HG03280 (cell line): ENCODE data around the gene RAP2A.

Source experiments
- ATAC-seq: cut with Tn5 transposase; IDR thresholded peaks from one replicate; pipeline ENCODE4 v1.9.1; 2021; ENCODE audit warnings: mild to moderate bottlenecking, moderate library complexity; ENCODE audit not compliant: unreplicated experiment

The RAP2A gene

DNA sequence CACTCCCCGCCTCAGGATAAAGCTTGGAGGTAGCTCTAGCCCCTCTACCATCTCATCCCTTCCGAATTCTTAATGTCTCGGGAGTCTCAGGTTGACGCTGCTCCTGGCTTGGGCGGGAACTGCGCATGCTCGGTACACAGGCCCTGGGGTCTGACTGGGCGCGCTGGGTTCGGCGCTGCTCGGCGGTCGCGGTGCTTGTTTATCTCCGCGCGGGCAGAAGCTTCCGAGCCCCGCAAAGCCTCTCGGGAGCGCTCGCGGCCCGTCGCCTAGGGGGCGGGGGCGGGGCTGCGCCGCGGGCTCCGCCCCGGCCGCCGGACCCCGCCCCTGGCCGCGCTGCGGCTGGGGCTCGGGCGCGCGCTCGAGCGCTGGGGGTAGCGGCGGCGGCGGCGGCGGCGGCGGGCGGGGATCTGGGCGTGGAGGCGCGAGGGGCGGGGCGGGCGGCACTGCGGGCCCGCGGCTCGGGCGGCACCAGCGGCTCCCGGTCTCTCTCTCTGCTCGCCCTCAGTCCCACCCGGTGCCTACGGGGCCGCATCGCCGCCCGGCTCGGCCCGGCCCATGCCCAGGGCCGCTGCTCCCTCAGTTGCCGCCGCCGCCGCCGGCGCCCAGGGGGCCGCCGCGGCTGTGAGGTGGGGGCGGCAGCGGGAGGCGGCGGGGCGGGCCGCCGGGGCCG, at the start of gene RAP2A:
Gene RAP2A, plus strand, starts transcription at position 443 of the 670 bp plus-strand sequence. CDS start 302 bp downstream, outside the sequence.
- ATAC-seq: peak; percentile 44

DNA sequence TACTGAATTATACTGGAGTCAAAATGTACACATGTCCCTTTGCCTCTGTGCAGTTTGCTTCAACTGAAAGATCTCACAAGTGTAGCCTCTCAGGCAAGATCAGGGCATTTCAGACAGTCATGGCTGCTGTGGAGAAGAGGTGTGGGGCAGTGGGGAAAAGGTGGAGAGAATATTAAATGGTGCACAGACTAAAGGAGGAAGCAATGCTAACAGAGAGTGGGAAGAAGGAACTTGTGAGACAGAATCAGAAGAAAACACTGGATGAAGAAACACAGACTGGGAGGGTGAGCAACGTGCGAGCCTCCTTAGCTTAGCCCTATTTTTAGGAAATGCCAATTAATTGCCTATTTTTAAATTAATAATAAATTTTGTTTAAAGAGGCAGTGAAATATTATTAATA, 49.6 kb upstream of the RAP2A start:
- ATAC-seq: no peak

DNA sequence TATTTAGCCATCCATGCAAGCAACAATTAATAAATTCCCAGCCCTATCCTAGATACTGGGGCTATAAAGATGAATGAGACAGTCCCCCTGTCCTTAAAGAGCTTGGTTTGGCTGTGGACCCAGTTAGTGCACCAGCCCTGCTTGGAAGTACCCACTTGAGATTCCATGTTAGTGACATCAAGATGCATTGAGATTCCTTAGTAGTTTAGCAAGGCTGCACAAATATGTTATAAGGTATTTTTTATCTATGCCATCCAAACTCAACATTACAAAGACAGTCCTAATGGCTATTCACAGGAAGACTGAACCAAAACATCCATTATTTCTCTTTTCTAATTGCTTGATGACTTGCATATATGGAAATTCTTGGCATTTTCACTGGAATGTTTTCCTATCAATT, 48.8 kb upstream of the RAP2A start:
- ATAC-seq: no peak

DNA sequence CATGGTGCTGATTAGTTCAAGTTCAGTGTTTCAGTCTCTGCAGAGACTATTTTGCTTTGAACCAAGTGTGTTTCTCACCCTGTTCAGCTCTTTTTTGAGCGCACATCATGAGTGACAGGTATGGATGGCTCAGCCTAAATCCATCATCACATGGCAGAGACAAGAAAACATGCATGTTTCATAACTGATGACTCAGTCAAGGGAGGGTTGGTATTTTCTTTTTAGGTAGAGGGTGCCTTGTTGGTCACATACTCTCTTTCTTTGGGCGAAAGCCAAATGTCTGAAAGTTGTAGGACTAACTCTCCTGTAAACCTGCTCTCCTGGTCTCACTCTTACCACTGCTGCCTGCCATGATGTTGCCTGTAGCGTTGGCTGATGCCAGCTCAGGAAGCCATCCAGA, 48.1 kb upstream of the RAP2A start:
- no peak for ATAC-seq

DNA sequence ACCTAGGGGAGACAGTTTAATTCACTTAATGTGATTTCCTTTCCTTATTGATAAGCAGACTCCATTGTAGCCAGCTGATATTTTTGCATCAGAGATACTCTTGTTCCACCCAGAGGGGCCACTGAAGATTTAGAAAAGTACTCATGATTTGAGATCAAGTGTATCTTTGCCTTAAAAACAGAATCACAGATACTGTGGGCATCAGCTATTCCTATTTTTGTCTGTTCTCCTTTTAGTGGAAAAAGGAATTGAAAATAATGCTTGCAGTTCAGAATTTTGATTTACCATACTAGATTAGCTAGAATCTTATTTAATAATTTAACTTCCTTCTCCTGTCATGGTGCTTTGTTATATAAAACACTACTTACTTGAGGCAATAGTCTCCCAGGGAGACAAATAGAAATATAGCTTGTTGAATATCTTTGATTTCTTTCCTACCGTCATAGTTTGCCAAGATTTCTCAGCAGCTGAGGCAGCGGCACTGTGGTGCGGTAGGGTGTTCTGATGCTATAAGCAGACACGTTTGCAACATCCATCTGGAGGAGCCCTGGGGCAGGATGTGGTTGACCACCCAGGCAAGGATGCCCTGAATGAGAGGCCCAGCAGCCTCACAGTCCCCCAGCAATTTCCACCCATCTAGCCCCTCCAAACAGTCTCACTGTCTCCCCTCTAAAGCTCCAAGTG, 47.0 kb upstream of the RAP2A start:
- ATAC-seq: no peak

DNA sequence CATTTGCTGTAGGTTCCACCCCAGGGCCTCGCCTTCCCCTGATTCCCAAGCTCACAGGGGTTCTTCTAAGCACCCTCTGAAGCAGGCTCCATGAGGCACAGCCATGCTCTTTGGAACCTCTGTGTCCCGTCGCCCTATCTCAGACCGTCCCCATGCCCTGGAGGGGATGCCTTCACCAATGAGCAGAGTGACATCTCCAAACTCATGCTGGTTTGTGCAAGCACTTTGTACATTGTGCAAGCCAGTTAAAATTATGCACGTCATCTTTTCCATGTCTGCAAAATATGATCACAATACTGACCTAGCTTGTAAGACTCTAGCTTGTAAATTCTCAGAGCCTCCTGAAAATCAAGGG, 46.5 kb upstream of the RAP2A start:
- no peak for ATAC-seq

DNA sequence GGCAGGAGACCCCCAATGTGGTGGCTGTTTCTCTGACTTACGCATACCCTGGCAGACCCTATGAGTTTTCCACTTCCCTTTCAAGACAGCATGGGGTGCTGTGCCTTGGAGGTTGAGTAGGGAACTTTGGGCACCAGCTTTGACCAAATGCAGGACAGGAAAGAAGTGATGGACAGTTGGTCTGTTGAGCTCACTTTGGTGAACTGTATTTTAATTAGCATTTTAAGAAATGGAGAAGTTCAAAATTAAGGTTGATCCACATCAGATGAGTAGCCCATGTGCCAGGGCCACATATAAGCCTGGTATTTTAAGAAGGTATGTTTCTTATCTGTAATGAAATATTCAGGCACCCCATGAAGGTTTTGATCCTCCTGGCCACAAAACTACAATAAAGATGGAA, 46.1 kb upstream of the RAP2A start:
- no peak for ATAC-seq

DNA sequence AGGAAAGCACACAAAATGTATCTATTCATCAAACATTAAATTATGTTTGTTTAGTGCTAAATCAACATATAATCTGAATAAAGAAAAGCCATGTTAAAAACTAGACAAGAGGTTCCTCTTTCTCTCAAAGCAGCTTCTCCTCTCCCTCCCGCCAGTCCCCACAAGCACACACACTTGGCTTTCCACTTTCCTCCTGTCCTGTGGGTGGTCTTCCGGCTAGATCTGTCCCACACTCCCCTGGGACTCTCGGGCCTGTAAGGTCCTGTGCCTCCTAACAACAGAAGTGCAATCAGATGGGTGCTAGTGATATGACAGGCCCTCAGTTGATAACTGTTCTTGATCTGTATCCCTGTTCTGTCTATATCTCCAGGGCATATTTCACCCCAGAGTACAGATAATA, 45.6 kb upstream of the RAP2A start:
- no peak for ATAC-seq

DNA sequence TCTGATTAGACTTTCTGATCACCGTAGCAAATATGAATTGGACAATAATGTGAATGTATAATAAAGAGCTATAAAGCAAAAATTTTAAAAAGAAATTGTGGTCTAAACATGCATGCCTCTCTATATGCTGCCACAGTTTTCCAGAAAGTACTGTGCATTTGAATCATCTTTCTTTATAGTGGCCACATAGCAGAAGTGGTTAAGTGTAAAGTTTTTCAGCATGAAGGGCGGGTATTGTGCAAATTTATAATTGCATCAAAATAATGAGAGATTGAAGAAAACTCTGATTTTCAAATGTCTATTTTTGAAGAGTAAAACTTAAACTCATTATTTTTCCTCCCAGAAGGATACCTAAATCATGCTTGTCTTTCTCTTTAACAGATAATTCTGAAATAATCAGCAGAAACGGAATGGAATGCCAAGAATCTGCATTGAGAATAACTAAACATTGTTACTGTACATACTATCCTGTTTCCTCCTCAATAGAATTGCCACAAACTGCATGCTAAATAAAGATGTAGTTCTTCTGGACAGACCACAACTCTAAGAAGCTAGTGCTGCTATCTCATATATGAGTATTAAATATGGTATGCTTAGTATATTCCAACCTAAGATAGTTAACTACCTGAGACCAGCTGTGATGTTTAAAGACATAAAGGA, 42.9 kb upstream of the RAP2A start:
- no peak for ATAC-seq

DNA sequence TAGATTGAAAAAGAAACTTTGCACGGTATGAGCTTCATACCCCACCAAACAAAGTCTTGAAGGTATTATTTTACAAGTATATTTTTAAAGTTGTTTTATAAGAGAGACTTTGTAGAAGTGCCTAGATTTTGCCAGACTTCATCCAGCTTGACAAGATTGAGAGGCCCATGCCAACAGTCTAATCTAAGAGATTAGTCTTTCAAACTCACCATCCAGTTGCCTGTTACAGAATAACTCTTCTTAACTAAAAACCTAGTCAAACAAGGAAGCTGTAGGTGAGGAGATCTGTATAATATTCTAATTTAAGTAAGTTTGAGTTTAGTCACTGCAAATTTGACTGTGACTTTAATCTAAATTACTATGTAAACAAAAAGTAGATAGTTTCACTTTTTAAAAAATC, 41.9 kb upstream of the RAP2A start:
- no peak for ATAC-seq

DNA sequence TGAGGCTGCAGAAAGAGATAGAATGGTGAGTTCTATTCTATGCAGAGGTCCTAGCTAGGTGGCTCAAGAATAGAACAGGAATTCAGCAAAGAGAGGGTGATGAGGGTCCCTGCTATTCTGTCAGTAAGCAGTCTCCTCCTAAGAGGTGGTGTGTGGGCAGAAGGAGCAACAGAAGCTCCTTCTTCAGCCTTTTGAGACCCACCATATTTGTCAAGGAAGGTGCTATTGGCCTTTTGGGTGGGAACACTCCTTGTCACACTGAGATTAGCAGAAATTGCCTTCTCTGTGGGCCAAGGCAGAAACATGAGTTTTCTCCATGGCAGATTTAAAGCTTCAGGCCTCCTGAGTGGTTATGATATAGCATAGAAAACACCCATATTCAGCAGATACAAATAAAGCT, 39.4 kb upstream of the RAP2A start:
- ATAC-seq: no peak

DNA sequence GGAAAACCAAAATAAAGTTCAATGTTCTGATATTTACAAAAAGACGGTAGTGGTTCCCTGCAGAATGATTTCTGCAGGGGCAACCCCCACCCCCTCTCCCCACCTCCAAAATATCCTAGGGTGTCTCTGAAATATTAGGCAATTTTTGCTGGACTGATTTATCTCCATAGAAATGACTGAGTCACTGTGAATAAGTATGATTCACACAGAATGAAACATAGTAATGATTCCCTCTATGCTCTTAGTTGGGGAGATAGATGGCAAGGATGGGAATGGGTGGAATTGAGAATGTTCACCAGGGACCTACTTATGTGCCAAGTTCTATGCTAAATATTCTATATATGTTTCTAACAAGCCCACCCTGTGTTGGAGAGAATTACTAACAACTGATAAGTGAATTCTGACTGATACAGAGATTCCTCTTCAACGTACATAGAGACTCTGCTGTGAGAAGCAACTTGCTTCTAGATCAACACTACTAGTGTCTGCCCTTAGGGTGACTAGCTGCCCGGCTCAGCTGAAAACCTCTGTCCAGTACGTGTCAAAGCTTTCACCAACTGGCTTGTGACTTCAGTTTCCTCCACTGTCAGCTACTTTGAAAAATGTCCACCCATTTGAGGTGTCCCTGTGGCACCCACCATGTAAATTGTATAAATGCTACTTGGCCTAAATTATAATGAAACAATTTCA, 38.4 kb upstream of the RAP2A start:
- ATAC-seq: no peak

DNA sequence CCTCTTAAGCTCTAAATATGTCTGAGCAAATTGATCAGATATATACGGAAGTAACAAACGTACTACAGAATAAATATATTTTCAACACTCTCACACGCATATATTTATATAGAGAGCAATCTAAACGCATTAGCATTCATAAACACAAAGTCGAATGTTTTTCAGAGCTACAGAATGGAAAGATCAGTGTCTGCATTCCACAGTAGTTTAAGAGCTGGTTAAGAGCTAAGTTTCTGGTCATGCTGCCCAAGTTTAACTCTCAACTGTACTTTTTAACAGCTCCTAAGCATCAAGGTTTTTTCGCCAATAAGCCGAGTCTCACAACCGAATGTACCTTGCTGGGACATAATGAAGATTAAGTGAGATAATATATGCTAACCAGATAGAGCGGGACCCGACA, 36.7 kb upstream of the RAP2A start:
- no peak for ATAC-seq

DNA sequence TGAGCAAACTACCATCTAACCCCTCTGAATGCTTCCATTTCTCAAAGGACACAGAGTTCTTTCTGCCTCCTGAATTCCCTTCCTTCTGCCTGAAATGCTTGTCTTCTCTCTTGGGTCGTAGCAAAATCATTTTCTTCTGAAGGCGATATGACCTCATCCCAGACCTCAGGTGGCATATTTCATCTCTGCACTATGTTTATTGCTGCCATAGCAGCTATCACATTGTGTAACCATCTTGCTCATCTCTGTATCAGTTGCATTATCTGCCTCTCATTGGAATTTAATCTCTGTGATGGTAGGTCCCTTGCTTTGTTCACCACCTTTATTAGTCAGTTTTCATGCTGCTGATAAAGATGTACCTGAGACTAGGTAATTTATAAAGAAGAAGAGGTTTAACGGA, 32.5 kb upstream of the RAP2A start:
- ATAC-seq: no peak

DNA sequence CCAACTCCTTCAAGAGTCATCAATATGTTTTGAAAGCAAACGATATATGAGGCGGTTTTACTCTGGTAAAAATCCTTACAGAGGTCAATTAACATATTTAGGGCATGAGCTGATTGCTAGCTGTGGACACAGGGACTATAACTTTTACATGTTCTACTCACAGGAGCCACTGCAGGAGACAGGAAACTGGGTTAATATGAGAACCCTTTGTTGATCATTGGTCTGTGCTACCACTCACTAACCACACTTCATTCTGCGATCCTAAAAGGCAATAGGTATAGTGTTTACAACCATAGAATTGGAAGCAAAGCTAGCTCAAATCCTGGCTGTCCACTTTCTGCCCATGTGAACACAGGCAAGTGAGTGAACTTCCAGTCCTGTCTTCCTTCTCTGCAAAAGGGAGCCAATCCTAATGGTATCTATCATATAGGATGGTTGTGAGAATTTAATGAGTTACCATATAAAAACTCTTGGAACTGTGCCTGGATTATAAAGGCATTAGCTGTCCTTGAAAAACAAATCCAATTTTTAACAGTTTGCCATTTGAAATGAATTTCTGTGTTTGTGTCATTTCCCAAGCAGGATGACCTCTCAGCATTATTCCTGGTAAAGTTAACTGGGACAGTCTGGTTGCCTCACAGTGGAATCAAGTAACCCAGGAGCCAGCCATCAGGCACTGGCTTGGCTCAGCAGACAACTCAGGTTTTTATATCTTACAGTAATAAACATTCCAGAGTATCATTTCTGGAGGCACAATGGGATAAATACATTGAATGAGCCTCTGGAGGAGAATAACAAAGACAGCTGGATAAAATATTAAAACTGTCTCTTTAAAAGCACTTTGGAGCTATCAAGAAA, 29.8 kb upstream of the RAP2A start:
- no peak for ATAC-seq

DNA sequence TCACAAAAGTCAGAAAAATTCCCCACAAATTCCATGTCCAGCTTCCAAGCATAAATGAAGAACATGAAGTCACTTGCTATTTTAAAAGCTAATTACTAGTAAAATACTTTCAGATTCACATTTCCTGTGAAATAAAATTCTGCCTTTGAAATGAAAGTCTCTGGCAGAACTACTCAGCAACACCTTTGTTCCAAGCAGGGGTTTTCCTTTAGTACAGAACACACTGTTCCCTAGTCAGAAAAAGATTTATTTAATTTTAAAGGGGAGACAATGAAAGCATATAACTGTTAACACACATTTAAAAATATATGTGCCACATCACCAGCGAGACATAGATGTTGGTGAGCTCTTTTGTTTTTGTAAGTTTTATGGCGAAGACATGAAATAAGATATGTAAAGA, 26.4 kb upstream of the RAP2A start:
- no peak for ATAC-seq

DNA sequence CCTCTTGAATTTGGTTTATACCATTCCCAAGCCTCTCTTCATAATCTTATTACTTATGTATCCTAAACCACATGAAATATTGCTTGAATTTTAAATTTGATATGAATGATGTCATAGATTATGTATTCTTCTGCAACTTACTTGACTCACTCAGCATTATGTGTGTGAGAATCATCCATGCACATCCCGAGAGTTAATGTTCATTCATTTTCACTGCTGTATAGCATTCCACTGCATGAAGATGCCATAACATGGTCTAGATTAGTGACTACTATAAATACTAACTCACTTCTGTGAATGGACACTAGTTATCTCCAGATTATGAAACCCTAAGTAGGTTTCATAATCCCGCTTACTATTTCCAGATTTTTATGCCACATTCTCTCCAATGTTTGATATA, 25.0 kb upstream of the RAP2A start:
- ATAC-seq: no peak

DNA sequence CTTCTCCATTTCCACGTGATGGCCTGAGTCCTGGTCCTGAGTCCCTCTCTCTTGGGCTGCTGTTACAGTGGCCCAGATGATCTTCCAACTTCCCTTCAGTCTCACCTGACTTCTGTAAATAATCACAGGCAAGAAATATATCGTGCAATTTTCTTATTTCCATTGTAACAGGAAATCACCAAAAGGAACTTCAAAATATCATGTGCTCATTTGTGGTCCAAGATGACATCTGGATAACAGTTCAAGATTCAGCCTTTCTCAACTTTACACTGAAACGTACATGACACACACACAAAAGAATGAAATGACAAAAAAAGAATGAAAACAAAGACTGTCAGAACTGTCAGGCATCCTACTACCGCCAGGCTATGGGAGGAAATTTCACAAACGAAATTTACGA, 22.0 kb upstream of the RAP2A start:
- no peak for ATAC-seq

DNA sequence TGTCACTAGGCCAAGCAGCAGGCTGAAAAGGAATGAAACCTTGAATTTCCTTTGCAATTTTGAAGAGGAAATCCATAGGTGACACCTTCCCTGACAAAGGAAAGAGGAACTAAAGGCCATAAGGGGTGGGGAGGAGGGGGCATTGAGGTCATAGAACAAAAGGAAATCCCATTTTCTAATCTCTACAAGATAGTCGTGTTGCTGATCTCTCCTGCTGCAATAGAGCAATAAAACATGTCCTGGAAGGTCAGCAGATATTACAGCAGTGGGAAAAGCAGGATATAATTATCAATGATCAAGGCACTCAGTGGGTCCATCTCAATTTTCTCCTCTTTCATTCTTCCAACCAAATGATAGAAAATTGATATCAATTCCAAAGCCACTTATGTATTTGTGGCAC, 20.3 kb upstream of the RAP2A start:
- ATAC-seq: no peak

DNA sequence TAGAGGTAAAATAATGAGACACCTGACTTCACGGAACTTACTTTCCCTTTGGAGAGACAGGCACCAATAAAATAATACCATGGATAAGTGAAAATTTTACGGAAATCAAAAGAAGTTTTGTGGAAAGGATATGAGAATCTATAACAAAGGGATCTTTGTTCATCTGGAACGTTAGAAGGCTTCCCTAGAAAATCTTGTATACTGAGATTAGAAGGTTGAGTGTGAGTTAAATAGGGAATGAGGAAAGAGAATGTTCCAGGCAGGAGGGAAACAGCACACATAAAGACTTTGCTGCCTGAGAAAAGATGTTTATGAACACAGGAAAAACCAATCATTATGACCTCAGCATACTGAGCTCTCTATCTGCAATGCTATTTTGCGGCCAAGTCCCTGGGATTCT, 19.6 kb upstream of the RAP2A start:
- no peak for ATAC-seq

DNA sequence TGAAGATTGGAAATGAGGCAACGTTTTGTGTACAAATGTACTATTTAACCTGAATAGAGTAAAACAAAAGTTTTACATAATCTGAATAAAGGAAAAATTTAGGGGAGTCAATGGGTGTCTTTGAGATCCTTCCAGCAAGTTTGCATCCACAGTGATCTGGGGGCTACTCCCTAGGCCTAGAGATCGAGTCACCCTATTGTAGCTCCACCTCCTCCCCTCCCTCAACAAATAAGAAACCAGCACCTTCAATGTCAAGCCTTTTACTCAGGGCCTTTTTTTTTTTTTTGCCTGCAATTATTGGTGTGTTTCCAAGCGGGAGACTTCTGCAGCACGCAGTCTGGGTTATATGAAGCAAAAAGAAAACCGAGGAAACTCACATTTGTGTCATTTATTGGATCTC, 16.3 kb upstream of the RAP2A start:
- no peak for ATAC-seq
